Keratinocyte (primary cell): ENCODE data around the gene HS3ST1. TPM values are rescaled to one million over a fixed set of nuclear protein-coding genes. Genes with fewer than 3 reads are reported as not detected.

ENCODE experiments used
- DNase-seq: peaks from one replicate; pipeline ENCODE4 v3.0.0-alpha.2; 2011; ENCODE audit warnings: low read depth, missing footprints, low spot score
- FAIRE-seq: peaks from 2 replicates; lab custom pipeline; 2011; peaks lifted over from hg19 to GRCh38; lab: Jason Lieb, UNC
- H2AFZ ChIP-seq: 2 replicates; pipeline ENCODE4 v1.6.0; 2012; ENCODE audit warnings: low read length, control low read depth, inconsistent platforms; ENCODE audit not compliant: control insufficient read depth
- H3K27ac ChIP-seq: 2 replicates; pipeline ENCODE4 v1.5.1; 2011; ENCODE audit warnings: low read length; ENCODE audit not compliant: control insufficient read depth, insufficient read depth
- H3K27me3 ChIP-seq: 3 replicates; pipeline ENCODE4 v1.6.0; 2011; ENCODE audit warnings: low read length; ENCODE audit not compliant: control insufficient read depth, insufficient read depth; ENCODE audit errors: extremely low read depth
- H3K36me3 ChIP-seq, 2 experiments: 2 replicates in 1 of 2; 3 replicates in 1 of 2; pipeline ENCODE4 v1.5.1; 2011; ENCODE audit warnings: low read length in 2 of 2, mild to moderate bottlenecking in 1 of 2; ENCODE audit not compliant: control insufficient read depth in 2 of 2, insufficient read depth in 2 of 2; ENCODE audit errors: extremely low read depth in 1 of 2
- H3K4me1 ChIP-seq: 3 replicates; pipeline ENCODE4 v1.5.1; 2011; ENCODE audit warnings: low read length; ENCODE audit not compliant: control insufficient read depth, insufficient read depth; ENCODE audit errors: extremely low read depth
- H3K4me2 ChIP-seq: 3 replicates; pipeline ENCODE4 v1.6.0; 2011; ENCODE audit warnings: low read depth, low read length; ENCODE audit not compliant: control insufficient read depth, insufficient read depth; ENCODE audit errors: extremely low read depth
- H3K4me3 ChIP-seq, 3 experiments: fragments of 200-600 bp in 1 of 3; sonication (generic) in 1 of 3; 2 replicates in 2 of 3; 3 replicates in 1 of 3; pipeline ENCODE4 v1.5.1; 2011 to 2016; ENCODE audit warnings: low read length in 3 of 3, mild to moderate bottlenecking in 3 of 3, control low read depth in 2 of 3, inconsistent platforms in 1 of 3, low read depth in 1 of 3, mixed read lengths in 1 of 3, mixed run types in 1 of 3, moderate library complexity in 1 of 3; ENCODE audit not compliant: control insufficient read depth in 2 of 3, insufficient read depth in 2 of 3; ENCODE audit errors: extremely low read depth in 1 of 3
- H3K79me2 ChIP-seq: 2 replicates; pipeline ENCODE4 v1.6.0; 2012; ENCODE audit warnings: low read length; ENCODE audit not compliant: control insufficient read depth, insufficient read depth
- H3K9ac ChIP-seq: 3 replicates; pipeline ENCODE4 v1.6.0; 2011; ENCODE audit warnings: low read length; ENCODE audit not compliant: control insufficient read depth, insufficient read depth; ENCODE audit errors: extremely low read depth
- H3K9me1 ChIP-seq: 3 replicates; pipeline ENCODE4 v1.6.0; 2011; ENCODE audit warnings: low read length; ENCODE audit not compliant: control insufficient read depth, insufficient read depth; ENCODE audit errors: extremely low read depth
- H3K9me3 ChIP-seq: 2 replicates; pipeline ENCODE4 v1.5.1; 2012; ENCODE audit warnings: low read depth, low read length; ENCODE audit not compliant: control insufficient read depth
- H4K20me1 ChIP-seq: 3 replicates; pipeline ENCODE4 v1.6.0; 2011; ENCODE audit warnings: low read length; ENCODE audit not compliant: control insufficient read depth, insufficient read depth; ENCODE audit errors: extremely low read depth
- EZH2 ChIP-seq: IDR thresholded peaks from one replicate; pipeline ENCODE4 v1.6.1; 2012; ENCODE audit warnings: inconsistent platforms, mild to moderate bottlenecking, low read length, moderate library complexity
- dilution Hi-C: fragments of 300-500 bp; cut with MboI; formaldehyde crosslinking; loops from one replicate; pipeline ENCODE4 v1.7.0; 2020; ENCODE audit warnings: low sequenced_read_pairs; ENCODE audit not compliant: extremely low pct_ligation_motif_present
- polyA plus RNA-seq, 5 experiments: library from polyadenylated mRNA; depleted of rRNA in 3 of 5; stranded (reverse) in 3 of 5; stranded (forward) in 1 of 5; unstranded in 1 of 5; fragments of >200 nt; gene quantifications; 1 replicate in 1 of 5; 2 replicates in 3 of 5; 3 replicates in 1 of 5; pipeline versions ENCODE4 v1.2.1 to v1.2.3, GENCODE V29; 2011 to 2012; ENCODE audit warnings: missing spikeins in 2 of 5, low read depth in 1 of 5, low replicate concordance in 1 of 5
- TF ChIP-seq, protein P1 (sequence below), 3 experiments: IDR thresholded peaks in 1 of 3; conservative IDR thresholded peaks in 1 of 3; optimal IDR thresholded peaks in 1 of 3; 2 replicates in 2 of 3; 3 replicates in 1 of 3; pipeline versions ENCODE3 to v1.5.1; 2011; ENCODE audit warnings: low read length in 3 of 3, mild to moderate bottlenecking in 3 of 3, moderate library complexity in 2 of 3, control low read depth in 1 of 3, inconsistent platforms in 1 of 3; ENCODE audit not compliant: insufficient read depth in 2 of 3; ENCODE audit errors: extremely low read depth in 1 of 3

Gene HS3ST1
- polyA plus RNA-seq, 1 donor (not counting 4 experiments of a cell fraction or from before 2014, with no cell fraction given) = 2.0 TPM

GRCh38 chr4:11463707-11464106 lies 35.0 kb upstream of the HS3ST1 start:
- Histone ChIP-seq H3K9me3 (no peaks in the 10 kb centered on the region), H4K20me1 (no peaks in the 10 kb centered on the region), H2AFZ (no peak overlapping the region), H3K36me3 (no peaks in the 10 kb centered on the region), H3K4me1 (no peaks in the 10 kb centered on the region), H3K9me1 (no peaks in the 10 kb centered on the region), H3K9ac (no peak overlapping the region), H3K4me3 (no peak overlapping the region), H3K79me2 (no peaks in the 10 kb centered on the region), H3K27me3 (no peaks in the 10 kb centered on the region), H3K27ac (no peak overlapping the region), H3K4me2 (no peak overlapping the region)
- DNase-seq = no peak
- dilution Hi-C loops = no loop called here
- TF ChIP-seq, protein P1, sequence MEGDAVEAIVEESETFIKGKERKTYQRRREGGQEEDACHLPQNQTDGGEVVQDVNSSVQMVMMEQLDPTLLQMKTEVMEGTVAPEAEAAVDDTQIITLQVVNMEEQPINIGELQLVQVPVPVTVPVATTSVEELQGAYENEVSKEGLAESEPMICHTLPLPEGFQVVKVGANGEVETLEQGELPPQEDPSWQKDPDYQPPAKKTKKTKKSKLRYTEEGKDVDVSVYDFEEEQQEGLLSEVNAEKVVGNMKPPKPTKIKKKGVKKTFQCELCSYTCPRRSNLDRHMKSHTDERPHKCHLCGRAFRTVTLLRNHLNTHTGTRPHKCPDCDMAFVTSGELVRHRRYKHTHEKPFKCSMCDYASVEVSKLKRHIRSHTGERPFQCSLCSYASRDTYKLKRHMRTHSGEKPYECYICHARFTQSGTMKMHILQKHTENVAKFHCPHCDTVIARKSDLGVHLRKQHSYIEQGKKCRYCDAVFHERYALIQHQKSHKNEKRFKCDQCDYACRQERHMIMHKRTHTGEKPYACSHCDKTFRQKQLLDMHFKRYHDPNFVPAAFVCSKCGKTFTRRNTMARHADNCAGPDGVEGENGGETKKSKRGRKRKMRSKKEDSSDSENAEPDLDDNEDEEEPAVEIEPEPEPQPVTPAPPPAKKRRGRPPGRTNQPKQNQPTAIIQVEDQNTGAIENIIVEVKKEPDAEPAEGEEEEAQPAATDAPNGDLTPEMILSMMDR (optimal IDR thresholded peaks at IDR 0.05 in 1 of 3, IDR thresholded peaks at IDR 0.05 in 1 of 3, conservative IDR thresholded peaks at IDR 0.05 in 1 of 3; ENCODE audit: extremely low read depth in 1 of 3, insufficient read depth in 2 of 3, low read length in 3 of 3) = no peak
- TF ChIP-seq EZH2 = no peak
- FAIRE-seq = no peak

DNA sequence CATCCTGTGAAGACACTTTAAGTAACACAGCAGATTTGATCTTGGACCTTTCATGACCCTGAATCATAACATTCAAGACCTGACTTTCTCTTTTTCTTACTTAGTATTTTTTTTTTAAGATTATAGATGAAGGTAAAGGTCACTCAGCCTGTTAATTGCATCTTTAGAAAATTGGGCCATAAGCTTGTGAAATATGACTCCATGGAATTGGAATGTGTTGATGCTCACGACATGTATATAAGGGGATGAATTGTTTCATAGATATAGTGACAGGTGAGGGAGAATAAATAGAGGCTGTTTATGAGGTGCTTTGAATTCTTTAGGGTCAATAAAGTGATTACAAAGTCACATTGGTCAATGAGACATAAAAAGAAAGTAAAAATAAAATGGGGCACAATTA lies 27.7 kb upstream of the HS3ST1 start:
- Histone ChIP-seq H3K27me3 (no peaks in the 10 kb centered on the region), H3K36me3 (no peaks in the 10 kb centered on the region), H2AFZ (no peak overlapping the region), H3K9me1 (no peaks in the 10 kb centered on the region), H3K9ac (no peak overlapping the region), H3K27ac (no peak overlapping the region), H3K4me1 (peaks cover 7% of the 10 kb centered on the region), H3K79me2 (no peaks in the 10 kb centered on the region), H3K4me3 (no peak overlapping the region), H4K20me1 (no peaks in the 10 kb centered on the region), H3K4me2 (no peak overlapping the region), H3K9me3 (no peaks in the 10 kb centered on the region)
- dilution Hi-C loops = no loop called here
- no peak for FAIRE-seq
- no peak for TF ChIP-seq EZH2
- TF ChIP-seq, protein P1 (optimal IDR thresholded peaks at IDR 0.05 in 1 of 3, IDR thresholded peaks at IDR 0.05 in 1 of 3, conservative IDR thresholded peaks at IDR 0.05 in 1 of 3; ENCODE audit: extremely low read depth in 1 of 3, insufficient read depth in 2 of 3, low read length in 3 of 3) = no peak
- no peak for DNase-seq
